CD4-positive, alpha-beta T cell (primary cell): ENCODE measurements around the gene ATP2A3. TPM values are rescaled to one million over a fixed set of nuclear protein-coding genes. Genes with fewer than 3 reads are reported as not detected.

Experiments used
- ATAC-seq: fragments of 200-7000 bp; cut with Tn5 transposase; one replicate; pipeline ENCODE4 v1.10.0; 2022; ENCODE audit warnings: mild to moderate bottlenecking; ENCODE audit not compliant: poor library complexity
- CTCF ChIA-PET: fragments of 350-600 bp; sonication (Branson Sonifier 250); formaldehyde crosslinking; loops from one replicate; lab custom pipeline; 2021; ENCODE audit warnings: antibody characterized with exemption, inconsistent platforms; lab: Charles Lee
- POLR2A ChIA-PET: fragments of 350-600 bp; sonication (Branson Sonifier 250); formaldehyde crosslinking; loops from one replicate; lab custom pipeline; 2021; ENCODE audit warnings: antibody characterized with exemption, inconsistent platforms; lab: Charles Lee
- DNase-seq, 14 experiments: peaks; one replicate each; pipeline ENCODE4 v3.0.0-alpha.2; 2013 to 2020; ENCODE audit warnings: mixed read lengths in 2 of 14
- H3K27ac ChIP-seq, 2 donors: one replicate each; pipeline versions ENCODE4 v1.5.1 to v1.7.0; 2013; ENCODE audit warnings: low read length in 2 of 2, low read depth in 1 of 2, mild to moderate bottlenecking in 1 of 2
- H3K27me3 ChIP-seq, 2 experiments: 1 replicate in 1 of 2; 2 replicates in 1 of 2; pipeline versions ENCODE4 v1.6.1 to v1.7.0; 2013; ENCODE audit warnings: low read length in 2 of 2, control low read depth in 1 of 2, mild to moderate bottlenecking in 1 of 2, moderate library complexity in 1 of 2; ENCODE audit not compliant: insufficient read depth in 2 of 2, control insufficient read depth in 1 of 2
- H3K36me3 ChIP-seq: one replicate; pipeline ENCODE4 v1.6.1; 2013; ENCODE audit warnings: low read length, control low read depth; ENCODE audit not compliant: insufficient read depth
- H3K4me1 ChIP-seq: one replicate; pipeline ENCODE4 v1.6.1; 2013; ENCODE audit warnings: low read length, control low read depth; ENCODE audit not compliant: insufficient read depth
- H3K4me3 ChIP-seq: one replicate; pipeline ENCODE4 v1.5.1; 2013; ENCODE audit warnings: mild to moderate bottlenecking, low read length, moderate library complexity
- H3K9me3 ChIP-seq, 2 experiments: 1 replicate in 1 of 2; 2 replicates in 1 of 2; pipeline versions ENCODE4 v1.6.1 to v1.7.0; 2013; ENCODE audit warnings: low read length in 2 of 2, mild to moderate bottlenecking in 2 of 2, control low read depth in 1 of 2, moderate library complexity in 1 of 2; ENCODE audit not compliant: control insufficient read depth in 1 of 2, insufficient read depth in 1 of 2
- H3K27ac Mint-ChIP-seq: one replicate; pipeline ENCODE4 v1.8.0; 2020; ENCODE audit warnings: mixed read lengths
- H3K27me3 Mint-ChIP-seq: one replicate; pipeline ENCODE4 v1.8.0; 2021; ENCODE audit warnings: mixed read lengths
- H3K36me3 Mint-ChIP-seq: one replicate; pipeline ENCODE4 v1.8.0; 2021; ENCODE audit warnings: low read depth, mixed read lengths
- H3K4me1 Mint-ChIP-seq: one replicate; pipeline ENCODE4 v1.8.0; 2021; ENCODE audit warnings: low read depth, mixed read lengths
- H3K4me3 Mint-ChIP-seq: one replicate; pipeline ENCODE4 v1.8.0; 2020; ENCODE audit warnings: mild to moderate bottlenecking, mixed read lengths
- H3K9me3 Mint-ChIP-seq: one replicate; pipeline ENCODE4 v1.8.0; 2020; ENCODE audit warnings: mixed read lengths
- CTCF ChIP-seq: fragments of 200-600 bp; IDR thresholded peaks from one replicate; pipeline ENCODE4 v1.8.0; 2022; ENCODE audit warnings: antibody characterized with exemption, mild to moderate bottlenecking
- intact Hi-C, 2 experiments: fragments of 100-400 bp; cut with DNase I in 1 of 2; cut with micrococcal nuclease in 1 of 2; formaldehyde crosslinking; loops; one replicate each; pipeline versions ENCODE4 v1.15.1 to v1.9.0; 2023 to 2025; cut with DNase I, micrococcal nuclease
- total RNA-seq, 174 experiments: library from RNA in 2 of 174; stranded (reverse) in 2 of 174; gene quantifications; one replicate each; pipeline ENCODE4 v1.2.3 and lab custom pipeline; 2021 to 2026

The ATP2A3 gene
- total RNA-seq, 2 experiments from 2014 or later = 197 to 199 TPM

GRCh38 chr17:4008441-4009185 is 44.4 kb upstream of the ATP2A3 start:
- peaks cover 8% of the 10 kb centered on the region for H3K4me1 Mint-ChIP-seq
- H3K9me3 Mint-ChIP-seq = no peaks in the 10 kb centered on the region
- Histone ChIP-seq H3K9me3 (no peaks in the 10 kb centered on the region), H3K27ac (no peak overlapping the region), H3K4me3 (no peak overlapping the region), H3K27me3 (no peaks in the 10 kb centered on the region), H3K4me1 (peaks cover 9% of the 10 kb centered on the region), H3K36me3 (peaks cover 71% of the 10 kb centered on the region)
- no peak overlapping the region for H3K27ac Mint-ChIP-seq
- H3K27me3 Mint-ChIP-seq = no peaks in the 10 kb centered on the region
- POLR2A ChIA-PET = interaction anchor here (0.9 kb wide), 1 partner anchor 94 kb away, joined by 3 read pairs; no protein-coding TSS in a partner anchor
- no peak for TF ChIP-seq CTCF
- H3K4me3 Mint-ChIP-seq = no peak overlapping the region
- DNase-seq (no peak), ATAC-seq (no peak)
- intact Hi-C loops = loop anchor here (5.0 to 10.0 kb wide), 2 partner anchors 271 to 274 kb away; no protein-coding TSS in a partner anchor
- CTCF ChIA-PET = interaction anchor here (1.1 kb wide), 1 partner anchor 14 kb away, joined by 3 read pairs; no protein-coding TSS in a partner anchor
- peaks cover 66% of the 10 kb centered on the region for H3K36me3 Mint-ChIP-seq

GRCh38 chr17:4008082-4008435 is 43.8 kb upstream of the ATP2A3 start:
- CTCF ChIA-PET = interaction anchor here (4.5 kb wide), 1 partner anchor 94 kb away, joined by 31 read pairs; no protein-coding TSS in a partner anchor
- H3K36me3 ChIP-seq = peaks cover 66% of the 10 kb centered on the region
- POLR2A ChIA-PET = no interaction called here
- intact Hi-C loops = loop anchor here (5.0 to 10.0 kb wide), 2 partner anchors 271 to 273 kb away; no protein-coding TSS in a partner anchor
- H3K9me3 ChIP-seq = no peaks in the 10 kb centered on the region
- no peaks in the 10 kb centered on the region for H3K27me3 ChIP-seq
- Mint-ChIP-seq H3K4me1 (peaks cover 8% of the 10 kb centered on the region), H3K27me3 (no peaks in the 10 kb centered on the region), H3K4me3 (no peak overlapping the region), H3K9me3 (no peaks in the 10 kb centered on the region), H3K36me3 (peaks cover 61% of the 10 kb centered on the region), H3K27ac (no peak overlapping the region)
- DNase-seq = no peak
- no peak for TF ChIP-seq CTCF
- no peak overlapping the region for H3K4me3 ChIP-seq
- ATAC-seq = no peak
- H3K27ac ChIP-seq = no peak overlapping the region
- peaks cover 9% of the 10 kb centered on the region for H3K4me1 ChIP-seq

- no peak for ATAC-seq
- Mint-ChIP-seq H3K4me1 (peaks cover 8% of the 10 kb centered on the region), H3K9me3 (no peaks in the 10 kb centered on the region), H3K27me3 (no peaks in the 10 kb centered on the region), H3K4me3 (no peak overlapping the region), H3K36me3 (peaks cover 55% of the 10 kb centered on the region), H3K27ac (no peak overlapping the region)
- POLR2A ChIA-PET = no interaction called here
- CTCF ChIA-PET = interaction anchor here (4.5 kb wide), 1 partner anchor 93 kb away, joined by 31 read pairs; no protein-coding TSS in a partner anchor
- peaks cover 61% of the 10 kb centered on the region for H3K36me3 ChIP-seq
- DNase-seq = no peak
- TF ChIP-seq CTCF = no peak
- H3K27me3 ChIP-seq = no peaks in the 10 kb centered on the region
- H3K4me1 ChIP-seq = peaks cover 9% of the 10 kb centered on the region
- H3K27ac ChIP-seq = no peak overlapping the region
- no peak overlapping the region for H3K4me3 ChIP-seq
- H3K9me3 ChIP-seq = no peaks in the 10 kb centered on the region
- intact Hi-C loops = loop anchor here (5.0 to 10.0 kb wide), 2 partner anchors 270 to 273 kb away; no protein-coding TSS in a partner anchor
Measured at GRCh38 chr17:4007346-4008081, 43.3 kb upstream of the ATP2A3 start.
